H1 (cell line): Measurements from ENCODE around the gene PSMD12. TPM values are rescaled to one million over a fixed set of nuclear protein-coding genes. Genes with fewer than 3 reads are reported as not detected.
A peak's percentile ranks its signal among the peaks of the same experiment; 100 is the strongest.

Experiments used
- CTCF ChIA-PET: fragments of 300-600 bp; sonication (Branson Sonifier 250); formaldehyde crosslinking; loops from one replicate; lab custom pipeline; 2021; ENCODE audit not compliant: partially characterized antibody; lab: Charles Lee
- POLR2A ChIA-PET: fragments of 300-600 bp; sonication (Branson Sonifier 250); formaldehyde crosslinking; loops from one replicate; lab custom pipeline; 2021; ENCODE audit warnings: inconsistent platforms; ENCODE audit not compliant: partially characterized antibody; lab: Charles Lee
- DNase-seq, 2 experiments: peaks; one replicate each; pipeline versions ENCODE4 v3.0.0 to v3.0.0-alpha.2; 2010 to 2022; ENCODE audit warnings: low spot score in 2 of 2, low read depth in 1 of 2, mixed read lengths in 1 of 2
- FAIRE-seq: peaks from 2 replicates; lab custom pipeline; 2011; peaks lifted over from hg19 to GRCh38; lab: Jason Lieb, UNC
- H2AFZ ChIP-seq: 2 replicates; pipeline ENCODE4 v1.8.1; 2012; ENCODE audit warnings: low read length, inconsistent platforms
- H2AK5ac ChIP-seq: 2 replicates; pipeline ENCODE4 v1.6.1; 2013; ENCODE audit warnings: low read depth, low read length
- H2BK120ac ChIP-seq: replicated peaks from 2 replicates; pipeline ENCODE3; 2013; ENCODE audit warnings: low read depth, low read length, inconsistent platforms
- H2BK12ac ChIP-seq: 2 replicates; pipeline ENCODE4 v1.6.1; 2013; ENCODE audit warnings: low read depth, low read length
- H2BK15ac ChIP-seq: 2 replicates; pipeline ENCODE4 v1.6.1; 2013; ENCODE audit warnings: low read length
- H2BK20ac ChIP-seq: 2 replicates; pipeline ENCODE4 v1.6.1; 2013; ENCODE audit warnings: low read length
- H2BK5ac ChIP-seq: 2 replicates; pipeline ENCODE4 v1.6.1; 2013; ENCODE audit warnings: low read depth, low read length
- H3K14ac ChIP-seq: 2 replicates; pipeline ENCODE4 v1.6.1; 2013; ENCODE audit warnings: inconsistent platforms; ENCODE audit not compliant: insufficient read length
- H3K18ac ChIP-seq: 2 replicates; pipeline ENCODE4 v1.6.1; 2013; ENCODE audit warnings: low read length; ENCODE audit errors: extremely low read depth
- H3K23ac ChIP-seq: 2 replicates; pipeline ENCODE4 v1.6.1; 2013; ENCODE audit warnings: inconsistent platforms; ENCODE audit not compliant: insufficient read length
- H3K23me2 ChIP-seq: 2 replicates; pipeline ENCODE4 v1.6.1; 2013; ENCODE audit warnings: low read depth, low read length
- H3K27ac ChIP-seq: 2 replicates; pipeline ENCODE4 v1.6.1; 2011; ENCODE audit warnings: low read depth, low read length, inconsistent platforms
- H3K27me3 ChIP-seq, 4 experiments: replicated peaks in 1 of 4; 1 replicate in 1 of 4; 2 replicates in 3 of 4; pipeline versions ENCODE4 v1.6.1 to v1.8.1; 2011 to 2013; ENCODE audit warnings: low read length in 3 of 4, mild to moderate bottlenecking in 3 of 4, inconsistent platforms in 2 of 4, mixed read lengths in 2 of 4, moderate library complexity in 1 of 4; ENCODE audit not compliant: control insufficient read depth in 3 of 4, insufficient read depth in 3 of 4; ENCODE audit errors: extremely low read depth in 1 of 4
- H3K36me3 ChIP-seq, 4 experiments: 2 replicates each; pipeline versions ENCODE4 v1.6.1 to v1.8.1; 2011 to 2013; ENCODE audit warnings: mild to moderate bottlenecking in 4 of 4, low read length in 3 of 4, moderate library complexity in 2 of 4, control low read depth in 1 of 4, inconsistent platforms in 1 of 4; ENCODE audit not compliant: insufficient read depth in 4 of 4, control insufficient read depth in 2 of 4
- H3K4ac ChIP-seq: replicated peaks from 2 replicates; pipeline ENCODE3; 2013; ENCODE audit warnings: low read length, low read depth, mixed read lengths, inconsistent platforms; ENCODE audit not compliant: insufficient read length
- H3K4me1 ChIP-seq, 4 experiments: replicated peaks in 1 of 4; 1 replicate in 1 of 4; 2 replicates in 3 of 4; pipeline versions ENCODE4 v1.6.1 to v1.8.1; 2011 to 2013; ENCODE audit warnings: low read length in 3 of 4, inconsistent platforms in 2 of 4, mixed read lengths in 1 of 4; ENCODE audit not compliant: insufficient read depth in 4 of 4, control insufficient read depth in 3 of 4
- H3K4me2 ChIP-seq, 2 experiments: 2 replicates each; pipeline versions ENCODE4 v1.6.1 to v1.8.1; 2011 to 2013; ENCODE audit warnings: low read depth in 2 of 2, low read length in 2 of 2, control low read depth in 1 of 2, inconsistent platforms in 1 of 2, mild to moderate bottlenecking in 1 of 2; ENCODE audit not compliant: insufficient read depth in 1 of 2
- H3K4me3 ChIP-seq, 4 experiments: fragments of 200-600, 300-600 bp in 1 of 4; sonication (generic), shearing (Covaris generic), sonication (Bioruptor Twin) in 1 of 4; 2 replicates each; pipeline versions ENCODE4 v1.5.1 to v1.8.1; 2011 to 2016; ENCODE audit warnings: low read length in 4 of 4, low read depth in 3 of 4, control low read depth in 2 of 4, inconsistent platforms in 2 of 4, mild to moderate bottlenecking in 2 of 4, mixed read lengths in 1 of 4, moderate library complexity in 1 of 4; ENCODE audit not compliant: insufficient read depth in 2 of 4; ENCODE audit errors: extremely low read depth in 1 of 4
- H3K56ac ChIP-seq: replicated peaks from 2 replicates; pipeline ENCODE3; 2013; ENCODE audit warnings: low read depth, mild to moderate bottlenecking, mixed read lengths, low read length, inconsistent platforms; ENCODE audit not compliant: insufficient read length
- H3K79me1 ChIP-seq: 2 replicates; pipeline ENCODE4 v1.6.1; 2013; ENCODE audit warnings: low read depth, low read length, control low read depth
- H3K79me2 ChIP-seq, 2 experiments: 2 replicates each; pipeline versions ENCODE4 v1.6.1 to v1.8.1; 2012 to 2013; ENCODE audit warnings: low read length in 2 of 2, mild to moderate bottlenecking in 2 of 2, inconsistent platforms in 1 of 2; ENCODE audit not compliant: insufficient read depth in 2 of 2, control insufficient read depth in 1 of 2
- H3K9ac ChIP-seq, 4 experiments: replicated peaks in 1 of 4; 1 replicate in 1 of 4; 2 replicates in 3 of 4; pipeline versions ENCODE4 v1.6.1 to v1.8.1; 2011 to 2013; ENCODE audit warnings: low read depth in 3 of 4, low read length in 3 of 4, control low read depth in 2 of 4, mild to moderate bottlenecking in 2 of 4, moderate library complexity in 2 of 4, inconsistent platforms in 1 of 4; ENCODE audit errors: extremely low read depth in 1 of 4
- H3K9me3 ChIP-seq, 2 experiments: 2 replicates each; pipeline versions ENCODE4 v1.6.1 to v1.8.1; 2012 to 2013; ENCODE audit warnings: mild to moderate bottlenecking in 2 of 2, moderate library complexity in 2 of 2, control low read depth in 1 of 2, inconsistent platforms in 1 of 2, low read depth in 1 of 2, low read length in 1 of 2, mixed read lengths in 1 of 2; ENCODE audit not compliant: insufficient read depth in 2 of 2
- H4K20me1 ChIP-seq, 2 experiments: replicated peaks in 1 of 2; 2 replicates each; pipeline versions ENCODE3 to v1.8.1; 2011 to 2013; ENCODE audit warnings: inconsistent platforms in 2 of 2, low read length in 2 of 2, mild to moderate bottlenecking in 1 of 2; ENCODE audit not compliant: insufficient read depth in 2 of 2, control insufficient read depth in 1 of 2
- H4K5ac ChIP-seq: 2 replicates; pipeline ENCODE4 v1.6.1; 2013; ENCODE audit warnings: low read length, low read depth, mixed read lengths, inconsistent platforms; ENCODE audit not compliant: insufficient read length
- H4K8ac ChIP-seq: 2 replicates; pipeline ENCODE4 v1.8.0; 2013; ENCODE audit warnings: mild to moderate bottlenecking, moderate library complexity, low read length, inconsistent platforms; ENCODE audit not compliant: insufficient read depth; ENCODE audit errors: extremely low read depth
- H4K91ac ChIP-seq: replicated peaks from 2 replicates; pipeline ENCODE3; 2013; ENCODE audit warnings: low read length, mixed read lengths, inconsistent platforms; ENCODE audit not compliant: insufficient read length
- ASH2L ChIP-seq: fragments of 200-600, 300-600 bp; sonication (generic); IDR thresholded peaks from one replicate; pipeline ENCODE4 v1.7.1; 2017; ENCODE audit warnings: low read length
- BRCA1 ChIP-seq: IDR thresholded peaks from 2 replicates; pipeline ENCODE4 v1.6.1; 2012; ENCODE audit warnings: low read depth, low read length, improper control_type of control experiment
- HDAC6 ChIP-seq: IDR thresholded peaks from one replicate; pipeline ENCODE4 v1.7.1; 2012; ENCODE audit warnings: low read depth, mild to moderate bottlenecking, inconsistent platforms, low read length, moderate library complexity
- JUND ChIP-seq: IDR thresholded peaks from 2 replicates; pipeline ENCODE4 v1.6.1; 2011; ENCODE audit warnings: mild to moderate bottlenecking, improper control_type of control experiment, low read length
- NRF1 ChIP-seq: IDR thresholded peaks from 2 replicates; pipeline ENCODE4 v1.6.1; 2011; ENCODE audit warnings: mild to moderate bottlenecking, low read depth, low read length, improper control_type of control experiment
- RXRA ChIP-seq: IDR thresholded peaks from 2 replicates; pipeline ENCODE4 v1.6.1; 2011; ENCODE audit warnings: low read depth, mild to moderate bottlenecking, low read length, moderate library complexity; ENCODE audit not compliant: insufficient read depth
- SIX5 ChIP-seq: IDR thresholded peaks from 2 replicates; pipeline ENCODE4 v1.6.1; 2011; ENCODE audit warnings: mild to moderate bottlenecking, low read depth, low read length
- WGBS, 2 experiments: shearing (Covaris generic) in 1 of 2; methylation state at CpG; one replicate each; pipeline versions ENCODE4 v1.1.6 to v1.1.7; 2013 to 2015; ENCODE audit warnings: low lambda C conversion rate in 2 of 2, mixed read lengths in 2 of 2, inconsistent platforms in 1 of 2, low coverage in 1 of 2, missing lambda C conversion rate in 1 of 2; ENCODE audit not compliant: insufficient replicate concordance in 2 of 2, insufficient coverage in 1 of 2, insufficient read length in 1 of 2; ENCODE audit errors: extremely low coverage in 1 of 2, missing lambda C conversion rate in 1 of 2; 5-methylcytosine and 5-hydroxymethylcytosine counted together
- polyA plus RNA-seq, 7 experiments: library from polyadenylated mRNA; depleted of rRNA in 3 of 7; stranded (reverse) in 5 of 7; unstranded in 2 of 7; fragments of >200 nt in 5 of 7; fragments of 200-250 nt in 2 of 7; gene quantifications; 1 replicate in 5 of 7; 2 replicates in 1 of 7; 4 replicates in 1 of 7; pipeline versions ENCODE4 v1.2.1 to v1.2.3, GENCODE V29; 2011 to 2013; ENCODE audit warnings: missing spikeins in 2 of 7, mixed read lengths in 2 of 7
- total RNA-seq: library from RNA; stranded (reverse); fragmentation: NEBNext Ultra II Directional; extraction: Animal tissue kit (Norgen Biotek cat#: 25700); gene quantifications from 2 replicates; pipeline ENCODE4 v1.2.1, GENCODE V29; 2021

Gene PSMD12
- total and polyA plus RNA-seq, 2 of the 8 experiments (the other 6 are each of a cell fraction or from before 2014, with no cell fraction given): 14.0 to 82.4 TPM

DNA sequence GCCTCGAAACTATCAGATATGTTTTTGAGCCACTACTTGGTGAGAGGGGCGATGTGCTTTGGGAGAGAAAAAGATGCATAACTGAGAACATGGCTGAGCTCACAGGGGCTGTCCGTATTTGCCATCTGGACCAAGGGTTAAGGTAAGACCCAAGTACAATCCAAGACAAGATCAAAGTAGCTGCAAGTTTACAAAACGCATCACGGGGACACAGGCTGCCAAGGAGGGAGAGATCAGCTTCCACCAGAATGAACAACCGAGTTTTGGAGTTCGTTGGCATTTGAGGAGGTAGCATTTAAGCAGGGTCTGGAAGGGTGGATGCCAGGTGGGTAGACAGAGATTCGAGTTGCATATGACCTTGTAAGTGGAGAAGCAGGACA, 12.9 kb upstream of the PSMD12 start:
- Histone ChIP-seq H2BK120ac (no peak overlapping the region), H3K23ac (no peak overlapping the region), H2BK20ac (no peak overlapping the region), H4K20me1 (no peaks in the 10 kb centered on the region), H4K5ac (peak overlapping the region; percentile 71), H3K4me1 (peaks cover 2 to 5% (median 4%) of the 10 kb centered on the region in 4 experiments; a peak in 6 of 7 replicates), H3K56ac (peak overlapping the region; percentile 5), H3K4me3 (peak overlapping the region; percentile 31 to 95 (median 48); a peak in 7 of 8 replicates), H3K27me3 (no peaks in the 10 kb centered on the region), H3K79me2 (peaks cover 0 to 52% of the 10 kb centered on the region in 2 experiments; a peak in 2 of 4 replicates), H2AFZ (0 out of 2 replicates have a peak overlapping the region, but pooled peaks have one; percentile 81), H2BK15ac (no peak overlapping the region), H3K18ac (no peak overlapping the region), H3K79me1 (peaks cover 3% of the 10 kb centered on the region), H3K9me3 (peaks cover 0 to 4% of the 10 kb centered on the region in 2 experiments; a peak in 1 of 4 replicates), H4K91ac (peak overlapping the region; percentile 69), H3K9ac (peak overlapping the region in 2 of 4 experiments; percentile 9 to 58; a peak in 4 of 7 replicates), H2BK12ac (no peak overlapping the region), H3K14ac (peak overlapping the region; percentile 45), H2AK5ac (peak overlapping the region; percentile 18; the same call in 1 of the 2 replicates), H2BK5ac (no peak overlapping the region), H3K23me2 (peaks cover 13% of the 10 kb centered on the region; the same call in 1 of the 2 replicates), H4K8ac (no peak overlapping the region), H3K4me2 (peak overlapping the region; percentile 75 to 92), H3K36me3 (peaks cover 0 to 3% (median 0%) of the 10 kb centered on the region in 4 experiments; a peak in 1 of 8 replicates), H3K4ac (peak overlapping the region; percentile 48), H3K27ac (peak overlapping the region; percentile 46; the same call in 1 of the 2 replicates)
- ChIA-PET POLR2A (interaction anchor here (0.7 to 1.6 kb wide), 8 partner anchors 14 to 503 kb away, joined by 3 to 4 read pairs (median 3); no protein-coding TSS in a partner anchor), CTCF (interaction anchor here (0.6 to 2.9 kb wide), 29 partner anchors 8 to 326 kb away, joined by 3 to 18 read pairs (median 4); no protein-coding TSS in a partner anchor)
- WGBS, 2 experiments: 74% methylated on average over 8 of the region's 8 CpGs; no CpG with 5 or more reads in 1 of the 2 experiments
- DNase-seq (no peak), FAIRE-seq (no peak)
- no peak for TF ChIP-seq NRF1
- TF ChIP-seq JUND: no peak
- no peak for TF ChIP-seq ASH2L
- no peak for TF ChIP-seq RXRA
- no peak for TF ChIP-seq BRCA1
- TF ChIP-seq HDAC6: no peak
- TF ChIP-seq SIX5: no peak
